IMR-90 (cell line): ENCODE measurements around the gene SRPK1. TPM values are rescaled to one million over a fixed set of nuclear protein-coding genes. Genes with fewer than 3 reads are reported as not detected.

ENCODE experiments used
- ATAC-seq: fragments of 200-7000 bp; cut with Tn5 transposase; 2 replicates; pipeline ENCODE4 v1.9.1; 2020; ENCODE audit warnings: low read depth, mild to moderate bottlenecking, moderate library complexity
- BruUV-seq: library from RNA; stranded (reverse); fragments of 400-500 nt; replicated peaks from 2 replicates; lab custom pipeline; 2021; lab: Mats Ljungman, UMichigan
- CTCF ChIA-PET: fragments of 300-600 bp; formaldehyde crosslinking; extraction: SDS; loops from one replicate; lab custom pipeline; 2021; ENCODE audit warnings: antibody characterized with exemption; lab: Yijun Ruan, JAX
- POLR2A ChIA-PET: fragments of 300-600 bp; sonication (Branson Sonifier 250); formaldehyde crosslinking; loops from one replicate; lab custom pipeline; 2022; ENCODE audit warnings: antibody characterized with exemption; ENCODE audit not compliant: unreplicated experiment; lab: Charles Lee
- DNase-seq: peaks from one replicate; pipeline ENCODE4 v3.0.0; 2013
- H2AFZ ChIP-seq: replicated peaks from 2 replicates; pipeline ENCODE3; 2013; ENCODE audit warnings: low read length, mild to moderate bottlenecking; ENCODE audit not compliant: poor library complexity
- H2AK5ac ChIP-seq: 2 replicates; pipeline ENCODE4 v1.6.1; 2013; ENCODE audit warnings: low read depth, low read length, inconsistent platforms
- H2AK9ac ChIP-seq: replicated peaks from 2 replicates; pipeline ENCODE3; 2013; ENCODE audit warnings: mild to moderate bottlenecking, low read depth, low read length, moderate library complexity; ENCODE audit not compliant: poor library complexity
- H2BK120ac ChIP-seq: 2 replicates; pipeline ENCODE4 v1.6.1; 2013; ENCODE audit warnings: low read depth, low read length, inconsistent platforms
- H2BK15ac ChIP-seq: 3 replicates; pipeline ENCODE4 v1.6.1; 2013; ENCODE audit warnings: low read depth, low read length, inconsistent platforms
- H2BK20ac ChIP-seq: 2 replicates; pipeline ENCODE4 v1.6.1; 2013; ENCODE audit warnings: low read depth, mild to moderate bottlenecking, inconsistent platforms, low read length, moderate library complexity
- H2BK5ac ChIP-seq: 2 replicates; pipeline ENCODE4 v1.6.1; 2013; ENCODE audit warnings: mild to moderate bottlenecking, low read depth, low read length, inconsistent platforms; ENCODE audit not compliant: poor library complexity, severe bottlenecking
- H3K14ac ChIP-seq: replicated peaks from 2 replicates; pipeline ENCODE4 v1.6.1; 2013; ENCODE audit warnings: low read depth, low read length, inconsistent platforms
- H3K18ac ChIP-seq: 2 replicates; pipeline ENCODE4 v1.6.1; 2013; ENCODE audit warnings: low read depth, low read length, control low read depth
- H3K23ac ChIP-seq: 2 replicates; pipeline ENCODE4 v1.6.1; 2013; ENCODE audit warnings: low read depth, low read length, inconsistent platforms
- H3K27ac ChIP-seq: 2 replicates; pipeline ENCODE4 v1.5.1; 2013; ENCODE audit warnings: mild to moderate bottlenecking, control low read depth, low read length; ENCODE audit not compliant: insufficient read depth
- H3K27me3 ChIP-seq: 2 replicates; pipeline ENCODE4 v1.6.1; 2013; ENCODE audit warnings: low read length; ENCODE audit not compliant: control insufficient read depth, insufficient read depth
- H3K36me3 ChIP-seq: 2 replicates; pipeline ENCODE4 v1.6.1; 2013; ENCODE audit warnings: low read length, mixed read lengths; ENCODE audit not compliant: control insufficient read depth, insufficient read depth
- H3K4ac ChIP-seq: 2 replicates; pipeline ENCODE4 v1.6.1; 2013; ENCODE audit warnings: low read depth, low read length, inconsistent platforms
- H3K4me1 ChIP-seq: 2 replicates; pipeline ENCODE4 v1.6.1; 2013; ENCODE audit warnings: low read length, mixed read lengths; ENCODE audit not compliant: control insufficient read depth, insufficient read depth
- H3K4me2 ChIP-seq: 2 replicates; pipeline ENCODE4 v1.6.1; 2013; ENCODE audit warnings: low read depth, mild to moderate bottlenecking, control low read depth, low read length, moderate library complexity
- H3K4me3 ChIP-seq: 2 replicates; pipeline ENCODE4 v1.5.1; 2013; ENCODE audit warnings: low read depth, mild to moderate bottlenecking, control low read depth, low read length, moderate library complexity; ENCODE audit not compliant: insufficient read depth
- H3K56ac ChIP-seq: 2 replicates; pipeline ENCODE4 v1.6.1; 2013; ENCODE audit warnings: low read length, inconsistent platforms; ENCODE audit not compliant: insufficient read depth; ENCODE audit errors: extremely low read depth
- H3K79me1 ChIP-seq, 2 experiments: 2 replicates each; pipeline ENCODE4 v1.6.1; 2013; ENCODE audit warnings: low read length in 2 of 2, inconsistent platforms in 1 of 2, low read depth in 1 of 2
- H3K9ac ChIP-seq: 2 replicates; pipeline ENCODE4 v1.6.1; 2013; ENCODE audit warnings: low read depth, low read length, control low read depth
- H3K9me1 ChIP-seq: 2 replicates; pipeline ENCODE4 v1.6.1; 2013; ENCODE audit warnings: low read length, inconsistent platforms; ENCODE audit not compliant: insufficient read depth
- H3K9me3 ChIP-seq: 2 replicates; pipeline ENCODE4 v1.6.1; 2013; ENCODE audit warnings: low read length; ENCODE audit not compliant: control insufficient read depth, insufficient read depth
- H4K20me1 ChIP-seq: 2 replicates; pipeline ENCODE4 v1.6.1; 2013; ENCODE audit warnings: low read length, inconsistent platforms; ENCODE audit not compliant: insufficient read depth
- H4K5ac ChIP-seq: 2 replicates; pipeline ENCODE4 v1.6.1; 2013; ENCODE audit warnings: mild to moderate bottlenecking, low read depth, low read length, control low read depth
- H4K8ac ChIP-seq, 2 experiments: 2 replicates each; pipeline ENCODE4 v1.6.1; 2013; ENCODE audit warnings: low read depth in 2 of 2, low read length in 2 of 2, control low read depth in 1 of 2, inconsistent platforms in 1 of 2
- H4K91ac ChIP-seq: 2 replicates; pipeline ENCODE4 v1.6.1; 2013; ENCODE audit warnings: low read depth, low read length, inconsistent platforms; ENCODE audit not compliant: insufficient read depth
- CHD1 ChIP-seq: IDR thresholded peaks from 2 replicates; pipeline ENCODE4 v1.6.1; 2012; ENCODE audit warnings: low read depth, low read length, improper control_type of control experiment
- MAFK ChIP-seq: IDR thresholded peaks from 2 replicates; pipeline ENCODE4 v1.6.1; 2012; ENCODE audit warnings: low read depth, low read length, improper control_type of control experiment
- RAD21 ChIP-seq: IDR thresholded peaks from 2 replicates; pipeline ENCODE4 v1.6.1; 2012; ENCODE audit warnings: low read length, improper control_type of control experiment
- RFX5 ChIP-seq: IDR thresholded peaks from 2 replicates; pipeline ENCODE4 v1.8.0; 2012; ENCODE audit warnings: low read depth, mild to moderate bottlenecking, low read length, moderate library complexity
- WGBS, 2 experiments: methylation state at CpG; one replicate each; pipeline versions ENCODE4 v1.1.5 to v1.1.7; 2013; ENCODE audit warnings: missing lambda C conversion rate in 2 of 2; ENCODE audit not compliant: insufficient read length in 1 of 2; ENCODE audit errors: extremely low coverage in 2 of 2; 5-methylcytosine and 5-hydroxymethylcytosine counted together
- dilution Hi-C: fragments of 300-500 bp; cut with HindIII; formaldehyde crosslinking; loops from one replicate; pipeline ENCODE4 v1.14.3; 2018; ENCODE audit warnings: low sequenced_read_pairs; ENCODE audit not compliant: unreplicated experiment
- in situ Hi-C: fragments of 300-500 bp; cut with MboI; formaldehyde crosslinking; loops from 3 replicates; pipeline ENCODE4 v1.14.3; 2019; ENCODE audit warnings: low sequenced_read_pairs, inconsistent platforms, mixed read lengths
- intact Hi-C: fragments of 100-400 bp; cut with micrococcal nuclease; formaldehyde crosslinking; loops from 2 replicates; pipeline ENCODE4 v1.10.0; 2022
- polyA plus RNA-seq, 3 experiments: library from polyadenylated mRNA; depleted of rRNA; stranded (reverse); fragments of >200 nt; gene quantifications; 2 replicates each; pipeline ENCODE4 v1.2.3, GENCODE V29; 2012; ENCODE audit warnings: low replicate concordance in 1 of 3
- total RNA-seq: library from RNA; depleted of rRNA; stranded (reverse); fragments of >200 nt; gene quantifications from 2 replicates; pipeline ENCODE4 v1.2.3, GENCODE V29; 2012

SRPK1 gene
- total and polyA plus RNA-seq, 2 of the 4 experiments (the other 2 are of a cell fraction) = 22.5 to 44.6 TPM

DNA sequence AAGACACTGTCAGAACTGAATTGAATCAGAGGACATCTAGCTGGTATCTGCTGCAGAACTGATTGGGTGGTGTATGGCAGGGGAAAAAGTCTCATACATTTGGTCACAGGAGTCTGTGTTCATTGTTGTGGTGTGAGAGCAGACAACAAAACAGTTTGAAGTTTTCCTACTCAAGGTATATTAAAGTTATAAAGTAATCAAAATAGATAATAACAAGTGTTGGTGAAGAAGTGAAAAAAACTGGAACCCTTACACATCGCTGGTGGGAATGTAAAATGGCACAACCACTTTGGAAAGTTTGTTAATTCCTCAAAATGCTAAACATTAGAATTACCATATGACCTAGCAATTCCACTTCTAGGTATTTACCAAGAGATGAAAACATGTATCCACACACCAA, 24.7 kb downstream of the SRPK1 start:
- DNase-seq (no peak), ATAC-seq (no peak)
- Histone ChIP-seq H4K8ac (no peak overlapping the region), H4K5ac (no peak overlapping the region), H4K20me1 (peaks cover 15% of the 10 kb centered on the region; the same call in 1 of the 2 replicates), H3K9me3 (no peaks in the 10 kb centered on the region), H2BK15ac (no peak overlapping the region), H3K27me3 (no peaks in the 10 kb centered on the region), H3K4me2 (no peak overlapping the region), H3K56ac (no peak overlapping the region), H3K18ac (no peak overlapping the region), H2BK120ac (no peak overlapping the region), H2BK5ac (no peak overlapping the region), H3K4me3 (no peak overlapping the region), H3K27ac (no peak overlapping the region), H3K23ac (no peak overlapping the region), H3K4me1 (no peaks in the 10 kb centered on the region), H2BK20ac (no peak overlapping the region), H3K79me1 (peaks cover 31 to 59% of the 10 kb centered on the region in 2 experiments), H2AFZ (no peak overlapping the region), H4K91ac (no peak overlapping the region), H2AK5ac (no peak overlapping the region), H3K36me3 (no peaks in the 10 kb centered on the region; the same call in 1 of the 2 replicates), H3K4ac (no peak overlapping the region), H3K9ac (no peak overlapping the region), H3K9me1 (no peaks in the 10 kb centered on the region), H2AK9ac (no peak overlapping the region), H3K14ac (no peak overlapping the region)
- POLR2A ChIA-PET = no interaction called here
- no CpG with 5 or more reads among the region's 1 CpG for WGBS, 2 experiments
- CTCF ChIA-PET = no interaction called here
- dilution Hi-C loops (no loop called here), in situ Hi-C loops (no loop called here), intact Hi-C loops (no loop called here)
- TF ChIP-seq CHD1 (no peak), RAD21 (no peak), MAFK (no peak), RFX5 (no peak)
- BruUV-seq = no TSS peak
